ENCODE results near the gene PRKG1. TPM values are rescaled to one million over a fixed set of nuclear protein-coding genes. Genes with fewer than 3 reads are reported as not detected.

The PRKG1 gene
- total RNA-seq, 1 experiment from 2014 or later = 16.5 TPM

DNA sequence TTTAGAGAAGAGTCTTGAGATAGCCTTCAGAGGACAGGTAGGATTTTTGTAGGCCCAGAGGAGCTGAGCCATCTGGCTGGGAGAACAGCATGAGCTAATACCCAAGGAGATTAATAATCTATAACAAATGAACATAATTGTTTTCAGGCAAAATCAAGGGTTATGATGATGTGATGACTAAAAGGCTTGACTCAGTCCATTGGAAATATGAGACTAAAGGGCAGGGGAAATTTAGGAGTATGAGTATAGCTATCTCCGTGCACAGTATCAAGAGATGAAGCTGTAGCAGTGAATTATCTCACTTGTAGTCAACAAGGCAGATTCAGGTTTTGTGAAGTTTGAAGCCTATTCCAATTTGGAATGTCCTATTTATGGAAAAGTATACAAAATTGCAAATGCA, 585.1 kb downstream of the PRKG1 start (continued):
- no peak for TF ChIP-seq HMGXB4 (CRISPR knock-in tag; IDR thresholded peaks at IDR 0.05)
- TF ChIP-seq ZNF232 (CRISPR knock-in tag; IDR thresholded peaks at IDR 0.05) = no peak

DNA sequence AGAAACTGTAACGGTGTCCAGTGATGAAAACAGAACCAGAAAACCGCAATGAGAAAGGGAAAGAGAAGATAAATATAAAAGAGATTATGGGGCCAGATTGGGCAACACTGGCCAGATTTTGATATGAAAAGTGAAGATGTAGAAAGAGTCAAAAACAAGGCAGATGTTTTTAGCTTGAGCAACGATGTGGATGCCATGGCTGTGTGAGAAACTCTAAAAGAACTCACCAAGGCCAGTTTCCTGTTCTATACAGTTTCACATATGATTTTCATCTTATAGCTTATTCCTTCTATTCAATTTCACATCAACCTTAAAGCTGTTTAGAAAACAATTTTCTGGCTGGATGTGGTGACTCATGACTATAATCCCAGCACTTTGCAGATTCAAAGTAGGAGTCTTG, 588.8 kb downstream of the PRKG1 start:
- DNase-seq (ENCODE audit: low spot score) (no peak), ATAC-seq (no peak)
- TF ChIP-seq, protein P1, sequence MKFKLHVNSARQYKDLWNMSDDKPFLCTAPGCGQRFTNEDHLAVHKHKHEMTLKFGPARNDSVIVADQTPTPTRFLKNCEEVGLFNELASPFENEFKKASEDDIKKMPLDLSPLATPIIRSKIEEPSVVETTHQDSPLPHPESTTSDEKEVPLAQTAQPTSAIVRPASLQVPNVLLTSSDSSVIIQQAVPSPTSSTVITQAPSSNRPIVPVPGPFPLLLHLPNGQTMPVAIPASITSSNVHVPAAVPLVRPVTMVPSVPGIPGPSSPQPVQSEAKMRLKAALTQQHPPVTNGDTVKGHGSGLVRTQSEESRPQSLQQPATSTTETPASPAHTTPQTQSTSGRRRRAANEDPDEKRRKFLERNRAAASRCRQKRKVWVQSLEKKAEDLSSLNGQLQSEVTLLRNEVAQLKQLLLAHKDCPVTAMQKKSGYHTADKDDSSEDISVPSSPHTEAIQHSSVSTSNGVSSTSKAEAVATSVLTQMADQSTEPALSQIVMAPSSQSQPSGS (CRISPR knock-in tag; IDR thresholded peaks at IDR 0.05; ENCODE audit: borderline replicate concordance, low read depth) = no peak
- Mint-ChIP-seq H3K27ac (no peak overlapping the region), H3K9me3 (no peaks in the 10 kb centered on the region), H3K27me3 (ENCODE audit: low read depth) (no peaks in the 10 kb centered on the region), H3K36me3 (no peaks in the 10 kb centered on the region), H3K4me3 (no peak overlapping the region), H3K4me1 (peaks cover 6% of the 10 kb centered on the region)
- CTCF ChIA-PET = no interaction called here
- POLR2A ChIA-PET = no interaction called here

DNA sequence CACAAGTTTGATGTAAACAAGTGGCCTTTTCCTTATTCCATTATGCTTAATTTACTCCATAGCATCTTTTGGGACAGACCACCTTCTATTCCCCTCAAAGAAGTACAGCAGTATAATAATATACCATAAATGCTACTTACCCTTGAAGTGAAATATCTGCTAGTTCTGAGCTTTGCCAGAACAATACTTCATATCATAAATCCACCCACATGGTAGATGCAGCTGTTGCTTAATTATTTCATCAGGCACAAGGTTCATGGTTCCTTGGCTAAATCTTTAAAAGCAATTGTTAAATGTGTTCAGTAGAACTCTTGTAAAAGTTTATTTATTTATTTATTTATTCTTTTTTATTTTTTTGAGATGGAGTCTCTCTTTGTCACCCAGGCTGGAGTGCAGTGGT, 592.2 kb downstream of the PRKG1 start:
- Mint-ChIP-seq H3K9me3 (peaks cover 1% of the 10 kb centered on the region), H3K4me1 (peaks cover 8% of the 10 kb centered on the region), H3K4me3 (no peak overlapping the region), H3K27ac (no peak overlapping the region), H3K27me3 (ENCODE audit: low read depth) (no peaks in the 10 kb centered on the region), H3K36me3 (no peaks in the 10 kb centered on the region)
- TF ChIP-seq NFYB (CRISPR knock-in tag; conservative IDR thresholded peaks at IDR 0.05; ENCODE audit: low read depth) = no peak
- ATAC-seq = no peak
- CTCF ChIA-PET = no interaction called here
- POLR2A ChIA-PET = no interaction called here
- DNase-seq (ENCODE audit: low spot score) = no peak

GRCh38 chr10:51667678-51668335, 593.5 kb downstream of the PRKG1 start:
- TF ChIP-seq NFE2L1 (CRISPR knock-in tag; IDR thresholded peaks at IDR 0.05) (no peak), FOXK1 (CRISPR knock-in tag; IDR thresholded peaks at IDR 0.05) (no peak), KAT7 (CRISPR knock-in tag; IDR thresholded peaks at IDR 0.05; ENCODE audit: borderline replicate concordance) (no peak), ZNF671 (CRISPR knock-in tag; IDR thresholded peaks at IDR 0.05) (no peak), CREM (CRISPR knock-in tag; IDR thresholded peaks at IDR 0.05) (no peak), JAZF1 (CRISPR knock-in tag; IDR thresholded peaks at IDR 0.05) (no peak), TCF7 (CRISPR knock-in tag; IDR thresholded peaks at IDR 0.05; ENCODE audit: low read depth) (no peak), CREB1 (CRISPR knock-in tag; IDR thresholded peaks at IDR 0.05) (no peak)
- TF ChIP-seq, protein P2, sequence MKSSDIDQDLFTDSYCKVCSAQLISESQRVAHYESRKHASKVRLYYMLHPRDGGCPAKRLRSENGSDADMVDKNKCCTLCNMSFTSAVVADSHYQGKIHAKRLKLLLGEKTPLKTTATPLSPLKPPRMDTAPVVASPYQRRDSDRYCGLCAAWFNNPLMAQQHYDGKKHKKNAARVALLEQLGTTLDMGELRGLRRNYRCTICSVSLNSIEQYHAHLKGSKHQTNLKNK (CRISPR knock-in tag; IDR thresholded peaks at IDR 0.05) = no peak
- TF ChIP-seq, protein P1 (CRISPR knock-in tag; IDR thresholded peaks at IDR 0.05; ENCODE audit: borderline replicate concordance, low read depth) = no peak
- TF ChIP-seq, protein P3, sequence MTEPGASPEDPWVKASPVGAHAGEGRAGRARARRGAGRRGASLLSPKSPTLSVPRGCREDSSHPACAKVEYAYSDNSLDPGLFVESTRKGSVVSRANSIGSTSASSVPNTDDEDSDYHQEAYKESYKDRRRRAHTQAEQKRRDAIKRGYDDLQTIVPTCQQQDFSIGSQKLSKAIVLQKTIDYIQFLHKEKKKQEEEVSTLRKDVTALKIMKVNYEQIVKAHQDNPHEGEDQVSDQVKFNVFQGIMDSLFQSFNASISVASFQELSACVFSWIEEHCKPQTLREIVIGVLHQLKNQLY (CRISPR knock-in tag; IDR thresholded peaks at IDR 0.05) = no peak
- H3K27ac Mint-ChIP-seq = no peak overlapping the region
- no peak for ATAC-seq
- ChIA-PET CTCF (no interaction called here), POLR2A (interaction anchor here (0.6 kb wide), 1 partner anchor 349 kb away, joined by 3 read pairs; no protein-coding TSS in a partner anchor)
- peaks cover 6% of the 10 kb centered on the region; the same call in 1 of the 2 replicates for H3K36me3 Mint-ChIP-seq
- peaks cover 8% of the 10 kb centered on the region for H3K4me1 Mint-ChIP-seq
- DNase-seq (ENCODE audit: low spot score) = no peak
- no peaks in the 10 kb centered on the region for H3K27me3 Mint-ChIP-seq (ENCODE audit: low read depth)
- H3K9me3 Mint-ChIP-seq = peaks cover 15% of the 10 kb centered on the region
- H3K4me3 Mint-ChIP-seq = no peak overlapping the region

All from WTC11 (cell line).